Measurements from ENCODE around the gene MMP23B. TPM values are rescaled to one million over a fixed set of nuclear protein-coding genes. Genes with fewer than 3 reads are reported as not detected.

MMP23B gene
- total and polyA plus RNA-seq, 2 experiments from 2014 or later, result 15.8 to 16.2 TPM

- TF ChIP-seq, protein P1, sequence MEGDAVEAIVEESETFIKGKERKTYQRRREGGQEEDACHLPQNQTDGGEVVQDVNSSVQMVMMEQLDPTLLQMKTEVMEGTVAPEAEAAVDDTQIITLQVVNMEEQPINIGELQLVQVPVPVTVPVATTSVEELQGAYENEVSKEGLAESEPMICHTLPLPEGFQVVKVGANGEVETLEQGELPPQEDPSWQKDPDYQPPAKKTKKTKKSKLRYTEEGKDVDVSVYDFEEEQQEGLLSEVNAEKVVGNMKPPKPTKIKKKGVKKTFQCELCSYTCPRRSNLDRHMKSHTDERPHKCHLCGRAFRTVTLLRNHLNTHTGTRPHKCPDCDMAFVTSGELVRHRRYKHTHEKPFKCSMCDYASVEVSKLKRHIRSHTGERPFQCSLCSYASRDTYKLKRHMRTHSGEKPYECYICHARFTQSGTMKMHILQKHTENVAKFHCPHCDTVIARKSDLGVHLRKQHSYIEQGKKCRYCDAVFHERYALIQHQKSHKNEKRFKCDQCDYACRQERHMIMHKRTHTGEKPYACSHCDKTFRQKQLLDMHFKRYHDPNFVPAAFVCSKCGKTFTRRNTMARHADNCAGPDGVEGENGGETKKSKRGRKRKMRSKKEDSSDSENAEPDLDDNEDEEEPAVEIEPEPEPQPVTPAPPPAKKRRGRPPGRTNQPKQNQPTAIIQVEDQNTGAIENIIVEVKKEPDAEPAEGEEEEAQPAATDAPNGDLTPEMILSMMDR (conservative IDR thresholded peaks at IDR 0.05; ENCODE audit: low read depth in 2 of 2), result peak; percentile 61 to 81
- TF ChIP-seq EZH2phosphoT487 (IDR thresholded peaks at IDR 0.05; ENCODE audit: unreplicated experiment) (no peak), POLR2AphosphoS5 (IDR thresholded peaks at IDR 0.05; ENCODE audit: low read depth) (no peak), JUNB (IDR thresholded peaks at IDR 0.05; ENCODE audit: unreplicated experiment) (no peak)
These were observed 12.0 kb upstream of the MMP23B start (continued) for GRCh38 chr1:1619917-1620361.

- no peaks in the 10 kb centered on the region for H3K9me2 ChIP-seq (ENCODE audit: insufficient read depth)
- no peak overlapping the region for H3K4me3 ChIP-seq
- H3K79me2 ChIP-seq (replicated peaks; ENCODE audit: insufficient read depth), result no peaks in the 10 kb centered on the region; the same call in 1 of the 2 replicates
- H3K36me3 Mint-ChIP-seq (ENCODE audit: low read depth), result no peaks in the 10 kb centered on the region; the same call in 2 of the 3 replicates
- no peaks in the 10 kb centered on the region for H3K36me3 ChIP-seq (ENCODE audit: insufficient read depth)
- no peaks in the 10 kb centered on the region; the same call in 1 of the 2 replicates for H3F3A ChIP-seq (replicated peaks; ENCODE audit: low read depth)
- H3K27ac ChIP-seq (ENCODE audit: low read depth), result no peak overlapping the region
- no peaks in the 10 kb centered on the region; the same call in 1 of the 2 replicates for H3K4me1 ChIP-seq (ENCODE audit: insufficient read depth)
- H3K9me3 Mint-ChIP-seq, result no peaks in the 10 kb centered on the region; the same call in 2 of the 3 replicates
- H3K4me3 Mint-ChIP-seq, result no peak overlapping the region
- TF ChIP-seq EZH2phosphoT487 (IDR thresholded peaks at IDR 0.05; ENCODE audit: unreplicated experiment) (no peak), JUNB (IDR thresholded peaks at IDR 0.05; ENCODE audit: unreplicated experiment) (no peak), CREB1 (CRISPR knock-in tag; IDR thresholded peaks at IDR 0.05; ENCODE audit: low read depth) (no peak), ZNF331 (CRISPR knock-in tag; IDR thresholded peaks at IDR 0.05; ENCODE audit: low read depth) (no peak), EZH2 (IDR thresholded peaks at IDR 0.05; ENCODE audit: low read depth, unreplicated experiment) (no peak)
- TF ChIP-seq, protein P2, sequence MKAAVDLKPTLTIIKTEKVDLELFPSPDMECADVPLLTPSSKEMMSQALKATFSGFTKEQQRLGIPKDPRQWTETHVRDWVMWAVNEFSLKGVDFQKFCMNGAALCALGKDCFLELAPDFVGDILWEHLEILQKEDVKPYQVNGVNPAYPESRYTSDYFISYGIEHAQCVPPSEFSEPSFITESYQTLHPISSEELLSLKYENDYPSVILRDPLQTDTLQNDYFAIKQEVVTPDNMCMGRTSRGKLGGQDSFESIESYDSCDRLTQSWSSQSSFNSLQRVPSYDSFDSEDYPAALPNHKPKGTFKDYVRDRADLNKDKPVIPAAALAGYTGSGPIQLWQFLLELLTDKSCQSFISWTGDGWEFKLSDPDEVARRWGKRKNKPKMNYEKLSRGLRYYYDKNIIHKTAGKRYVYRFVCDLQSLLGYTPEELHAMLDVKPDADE (IDR thresholded peaks at IDR 0.05), result no peak
- TF ChIP-seq, protein P3, sequence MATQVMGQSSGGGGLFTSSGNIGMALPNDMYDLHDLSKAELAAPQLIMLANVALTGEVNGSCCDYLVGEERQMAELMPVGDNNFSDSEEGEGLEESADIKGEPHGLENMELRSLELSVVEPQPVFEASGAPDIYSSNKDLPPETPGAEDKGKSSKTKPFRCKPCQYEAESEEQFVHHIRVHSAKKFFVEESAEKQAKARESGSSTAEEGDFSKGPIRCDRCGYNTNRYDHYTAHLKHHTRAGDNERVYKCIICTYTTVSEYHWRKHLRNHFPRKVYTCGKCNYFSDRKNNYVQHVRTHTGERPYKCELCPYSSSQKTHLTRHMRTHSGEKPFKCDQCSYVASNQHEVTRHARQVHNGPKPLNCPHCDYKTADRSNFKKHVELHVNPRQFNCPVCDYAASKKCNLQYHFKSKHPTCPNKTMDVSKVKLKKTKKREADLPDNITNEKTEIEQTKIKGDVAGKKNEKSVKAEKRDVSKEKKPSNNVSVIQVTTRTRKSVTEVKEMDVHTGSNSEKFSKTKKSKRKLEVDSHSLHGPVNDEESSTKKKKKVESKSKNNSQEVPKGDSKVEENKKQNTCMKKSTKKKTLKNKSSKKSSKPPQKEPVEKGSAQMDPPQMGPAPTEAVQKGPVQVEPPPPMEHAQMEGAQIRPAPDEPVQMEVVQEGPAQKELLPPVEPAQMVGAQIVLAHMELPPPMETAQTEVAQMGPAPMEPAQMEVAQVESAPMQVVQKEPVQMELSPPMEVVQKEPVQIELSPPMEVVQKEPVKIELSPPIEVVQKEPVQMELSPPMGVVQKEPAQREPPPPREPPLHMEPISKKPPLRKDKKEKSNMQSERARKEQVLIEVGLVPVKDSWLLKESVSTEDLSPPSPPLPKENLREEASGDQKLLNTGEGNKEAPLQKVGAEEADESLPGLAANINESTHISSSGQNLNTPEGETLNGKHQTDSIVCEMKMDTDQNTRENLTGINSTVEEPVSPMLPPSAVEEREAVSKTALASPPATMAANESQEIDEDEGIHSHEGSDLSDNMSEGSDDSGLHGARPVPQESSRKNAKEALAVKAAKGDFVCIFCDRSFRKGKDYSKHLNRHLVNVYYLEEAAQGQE (IDR thresholded peaks at IDR 0.05; ENCODE audit: unreplicated experiment), result no peak
- no peaks in the 10 kb centered on the region for H3K27me3 ChIP-seq (ENCODE audit: insufficient read depth)
- peaks cover 5% of the 10 kb centered on the region for H4K20me1 ChIP-seq (replicated peaks; ENCODE audit: insufficient read depth)
- H3K27me3 Mint-ChIP-seq (ENCODE audit: insufficient read depth, low read depth, poor library complexity), result peaks cover 16% of the 10 kb centered on the region
- H3K4me2 ChIP-seq, result no peak overlapping the region
- no peaks in the 10 kb centered on the region; the same call in 2 of the 3 replicates for H3K4me1 Mint-ChIP-seq
- no peak overlapping the region for H3K27ac Mint-ChIP-seq
- ATAC-seq (no peak), DNase-seq (ENCODE audit: low spot score) (no peak)
- H2AFZ ChIP-seq, result no peak overlapping the region
These were observed 11.4 kb upstream of the MMP23B start for GRCh38 chr1:1620433-1621139.

Measured in GM23338 (cell line).